HepG2 (cell line): Measurements from ENCODE around the gene TRPC6.

Experiments used
- ARID2 ChIP-seq: sonication (generic); formaldehyde crosslinking; IDR thresholded peaks from 2 replicates; pipeline ENCODE4 v1.8.1; 2022; ENCODE audit warnings: mild to moderate bottlenecking, missing genetic modification reagents, borderline replicate concordance
- ATF1 ChIP-seq: IDR thresholded peaks from 2 replicates; pipeline ENCODE4 v1.6.1; 2016; ENCODE audit warnings: mild to moderate bottlenecking, control low read depth
- BRCA1 ChIP-seq: sonication (generic); formaldehyde crosslinking; IDR thresholded peaks from 2 replicates; pipeline ENCODE4 v1.4.0; 2020; ENCODE audit warnings: missing genetic modification reagents
- ETV5 ChIP-seq: IDR thresholded peaks from 2 replicates; pipeline ENCODE4 v1.6.1; 2018; ENCODE audit warnings: missing biosample characterization, missing genetic modification reagents, inconsistent platforms, borderline replicate concordance
- HMG20B ChIP-seq: conservative IDR thresholded peaks from 2 replicates; pipeline ENCODE4 v1.6.1; 2016; ENCODE audit warnings: missing genetic modification reagents, missing compliant biosample characterization
- HNF4G ChIP-seq, 2 experiments: sonication (generic) in 1 of 2; formaldehyde crosslinking in 1 of 2; IDR thresholded peaks; 2 replicates each; pipeline versions ENCODE4 v1.4.0 to v1.6.1; 2011 to 2020; ENCODE audit warnings: borderline replicate concordance in 2 of 2, low read depth in 2 of 2, mild to moderate bottlenecking in 2 of 2, low read length in 1 of 2, missing genetic modification reagents in 1 of 2, moderate library complexity in 1 of 2
- MXI1 ChIP-seq: IDR thresholded peaks from 3 replicates; pipeline ENCODE4 v1.6.1; 2012; ENCODE audit warnings: low read depth, low read length, inconsistent platforms, borderline replicate concordance
- NFIB ChIP-seq: sonication (generic); formaldehyde crosslinking; IDR thresholded peaks from 2 replicates; pipeline ENCODE4 v1.9.0; 2021; ENCODE audit warnings: missing genetic modification reagents, mild to moderate bottlenecking, borderline replicate concordance
- NR2C2 ChIP-seq: sonication (generic); formaldehyde crosslinking; IDR thresholded peaks from 2 replicates; pipeline ENCODE4 v1.4.0; 2020; ENCODE audit warnings: missing genetic modification reagents, mild to moderate bottlenecking, moderate library complexity, borderline replicate concordance
- PAWR ChIP-seq: sonication (generic); formaldehyde crosslinking; IDR thresholded peaks from 2 replicates; pipeline ENCODE4 v1.4.0; 2020; ENCODE audit warnings: missing genetic modification reagents, mild to moderate bottlenecking, borderline replicate concordance
- SMAD1 ChIP-seq: sonication (generic); formaldehyde crosslinking; IDR thresholded peaks from 2 replicates; pipeline ENCODE4 v1.4.0; 2020; ENCODE audit warnings: missing genetic modification reagents, low read depth, mild to moderate bottlenecking, borderline replicate concordance
- TSC22D2 ChIP-seq: sonication (generic); formaldehyde crosslinking; IDR thresholded peaks from 2 replicates; pipeline ENCODE4 v1.5.1; 2020; ENCODE audit warnings: missing genetic modification reagents, mild to moderate bottlenecking, borderline replicate concordance
- YEATS2 ChIP-seq: sonication (generic); formaldehyde crosslinking; IDR thresholded peaks from 2 replicates; pipeline ENCODE4 v1.4.0; 2020; ENCODE audit warnings: missing genetic modification reagents, borderline replicate concordance
- ZSCAN20 ChIP-seq: sonication (generic); formaldehyde crosslinking; IDR thresholded peaks from 2 replicates; pipeline ENCODE4 v1.4.0; 2020; ENCODE audit warnings: missing genetic modification reagents, mild to moderate bottlenecking, borderline replicate concordance

DNA sequence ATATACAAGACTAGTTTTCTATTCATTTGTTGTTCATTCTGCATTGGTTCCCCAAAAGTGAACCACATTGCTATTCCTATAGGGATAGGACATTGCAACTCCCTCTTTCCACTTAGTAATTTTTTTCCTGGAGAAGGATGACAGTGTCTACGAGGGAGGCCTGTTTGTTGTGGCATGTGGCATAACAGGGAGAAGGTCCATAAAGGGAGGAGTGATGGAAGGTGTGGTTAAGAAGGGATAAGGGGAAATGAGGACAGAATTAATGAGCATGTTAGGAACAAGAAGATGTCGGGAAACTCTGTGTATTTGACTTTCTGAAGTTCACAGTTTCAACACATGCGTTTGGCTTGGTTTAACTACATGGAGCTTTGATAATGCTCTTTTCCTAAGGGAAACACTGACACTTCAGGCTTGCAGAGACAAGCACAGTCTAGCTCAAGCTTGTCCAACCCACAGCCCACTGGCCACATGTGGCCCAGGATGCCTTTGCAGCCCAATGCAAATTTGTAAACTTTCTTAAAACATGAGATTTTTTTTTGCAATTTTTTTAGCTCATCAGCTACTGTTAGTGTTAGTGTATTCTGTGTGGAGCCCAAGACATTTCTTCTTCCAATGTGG lies 149.7 kb downstream of the TRPC6 start:
- TF ChIP-seq YEATS2: no peak
- no peak for TF ChIP-seq SMAD1
- TF ChIP-seq NFIB (CRISPR knock-in tag): no peak
- TF ChIP-seq ATF1: no peak
- TF ChIP-seq HNF4G (IDR thresholded peaks at IDR 0.05; ENCODE audit: borderline replicate concordance, low read depth, low read length): no peak
- no peak for TF ChIP-seq HNF4G (CRISPR knock-in tag; IDR thresholded peaks at IDR 0.05; ENCODE audit: borderline replicate concordance, low read depth)
- TF ChIP-seq ARID2 (CRISPR knock-in tag): no peak
- TF ChIP-seq NR2C2 (CRISPR knock-in tag): no peak
- no peak for TF ChIP-seq ETV5 (CRISPR knock-in tag)
- no peak for TF ChIP-seq PAWR
- TF ChIP-seq TSC22D2 (CRISPR knock-in tag): no peak
- TF ChIP-seq ZSCAN20 (CRISPR knock-in tag): no peak
- no peak for TF ChIP-seq HMG20B
- TF ChIP-seq MXI1: no peak
- TF ChIP-seq BRCA1: no peak
